HepG2 (cell line): ENCODE measurements around the gene MYO15A. TPM values are rescaled to one million over a fixed set of nuclear protein-coding genes. Genes with fewer than 3 reads are reported as not detected.

Source experiments
- ARID3A ChIP-seq: IDR thresholded peaks from 2 replicates; pipeline ENCODE4 v1.6.1; 2012; ENCODE audit warnings: low read depth, low read length, improper control_type of control experiment
- EED ChIP-seq: sonication (generic); formaldehyde crosslinking; IDR thresholded peaks from 2 replicates; pipeline ENCODE4 v1.5.0; 2020; ENCODE audit warnings: mild to moderate bottlenecking, missing genetic modification reagents
- ETV5 ChIP-seq: IDR thresholded peaks from 2 replicates; pipeline ENCODE4 v1.6.1; 2018; ENCODE audit warnings: missing biosample characterization, missing genetic modification reagents, inconsistent platforms, borderline replicate concordance
- FOXC1 ChIP-seq: sonication (generic); formaldehyde crosslinking; IDR thresholded peaks from 2 replicates; pipeline ENCODE4 v1.8.0; 2022; ENCODE audit warnings: mild to moderate bottlenecking, missing genetic modification reagents, borderline replicate concordance
- FOXP4 ChIP-seq: sonication (generic); formaldehyde crosslinking; IDR thresholded peaks from 2 replicates; pipeline ENCODE4 v1.4.0; 2020; ENCODE audit warnings: missing genetic modification reagents
- HDAC1 ChIP-seq: sonication (generic); formaldehyde crosslinking; IDR thresholded peaks from 2 replicates; pipeline ENCODE4 v1.5.1; 2020; ENCODE audit warnings: mild to moderate bottlenecking, missing genetic modification reagents
- NRL ChIP-seq: sonication (generic); formaldehyde crosslinking; IDR thresholded peaks from 2 replicates; pipeline ENCODE4 v1.5.0; 2020; ENCODE audit warnings: missing genetic modification reagents, mild to moderate bottlenecking, moderate library complexity, borderline replicate concordance
- PAF1 ChIP-seq: IDR thresholded peaks from 2 replicates; pipeline ENCODE4 v1.6.1; 2016; ENCODE audit warnings: missing genetic modification reagents, missing compliant biosample characterization
- PHF21A ChIP-seq: sonication (generic); formaldehyde crosslinking; IDR thresholded peaks from 2 replicates; pipeline ENCODE4 v1.5.0; 2020; ENCODE audit warnings: mild to moderate bottlenecking, missing genetic modification reagents
- PHF5A ChIP-seq: IDR thresholded peaks from one replicate; pipeline ENCODE4 v1.6.1; 2018; ENCODE audit warnings: low read depth, missing genetic modification reagents; ENCODE audit not compliant: unreplicated experiment
- YEATS4 ChIP-seq: sonication (generic); formaldehyde crosslinking; IDR thresholded peaks from 2 replicates; pipeline ENCODE4 v1.4.0; 2020; ENCODE audit warnings: missing genetic modification reagents, borderline replicate concordance
- ZNF101 ChIP-seq: sonication (generic); formaldehyde crosslinking; IDR thresholded peaks from 2 replicates; pipeline ENCODE4 v1.4.0; 2020; ENCODE audit warnings: mild to moderate bottlenecking, low read depth, missing genetic modification reagents, borderline replicate concordance
- ZNF121 ChIP-seq: sonication (generic); formaldehyde crosslinking; IDR thresholded peaks from 2 replicates; pipeline ENCODE4 v1.5.0; 2020; ENCODE audit warnings: mild to moderate bottlenecking, missing genetic modification reagents
- ZNF546 ChIP-seq: sonication (generic); formaldehyde crosslinking; conservative IDR thresholded peaks from 2 replicates; pipeline ENCODE4 v1.8.1; 2023; ENCODE audit warnings: mild to moderate bottlenecking, missing genetic modification reagents
- ZNF549 ChIP-seq: sonication (generic); formaldehyde crosslinking; IDR thresholded peaks from 2 replicates; pipeline ENCODE4 v1.5.0; 2020; ENCODE audit warnings: missing genetic modification reagents
- ZNF772 ChIP-seq: sonication (generic); formaldehyde crosslinking; IDR thresholded peaks from 2 replicates; pipeline ENCODE4 v1.5.0; 2020; ENCODE audit warnings: mild to moderate bottlenecking, missing genetic modification reagents
- ZNF781 ChIP-seq: sonication (generic); formaldehyde crosslinking; IDR thresholded peaks from 2 replicates; pipeline ENCODE4 v1.5.1; 2020; ENCODE audit warnings: borderline replicate concordance, mild to moderate bottlenecking, missing genetic modification reagents; ENCODE audit errors: not compliant biosample characterization
- polyA plus RNA-seq, 8 experiments: library from polyadenylated mRNA; depleted of rRNA in 3 of 8; stranded (reverse) in 7 of 8; unstranded in 1 of 8; fragments of >200 nt; fragmentation: Illumina TruSeq in 4 of 8; extraction: Trizol in 4 of 8; gene quantifications; 2 replicates each; pipeline versions ENCODE4 v1.2.1 to v1.2.3, GENCODE V29; 2011 to 2016; ENCODE audit warnings: low read depth in 4 of 8, missing spikeins in 1 of 8, mixed read lengths in 1 of 8; ENCODE audit not compliant: insufficient read depth in 1 of 8
- total RNA-seq, 5 experiments: library from RNA; depleted of rRNA; stranded (reverse); fragments of >200 nt; fragmentation: Illumina TruSeq; extraction: Trizol; gene quantifications; 2 replicates each; pipeline ENCODE4 v1.2.3, GENCODE V29; 2016; ENCODE audit warnings: low read depth in 1 of 5
- TF ChIP-seq, protein P1 (sequence below): IDR thresholded peaks from 2 replicates; pipeline ENCODE4 v1.6.1; 2012; ENCODE audit warnings: inconsistent platforms
- TF ChIP-seq, protein P2 (sequence below): sonication (generic); formaldehyde crosslinking; IDR thresholded peaks from 2 replicates; pipeline ENCODE4 v1.4.0; 2020; ENCODE audit warnings: missing genetic modification reagents
- TF ChIP-seq, protein P3 (sequence below): sonication (generic); formaldehyde crosslinking; IDR thresholded peaks from 2 replicates; pipeline ENCODE4 v1.9.0; 2022; ENCODE audit warnings: missing genetic modification reagents, mild to moderate bottlenecking, borderline replicate concordance

Gene MYO15A
- total and polyA plus RNA-seq, 2 of the 13 experiments (the other 11 are each of a cell fraction or from before 2014, with no cell fraction given): 0.07 to 0.20 TPM

GRCh38 chr17:18138065-18138749, 29.7 kb downstream of the MYO15A start (continued):
- TF ChIP-seq ARID3A (no peak), ZNF546 (CRISPR knock-in tag) (no peak), ZNF121 (CRISPR knock-in tag) (no peak), ZNF772 (peak; percentile 76; the same call in 1 of the 2 replicates), NRL (CRISPR knock-in tag) (0 out of 2 replicates have a peak, but pooled peaks have one; percentile 64), ZNF101 (CRISPR knock-in tag) (no peak), FOXC1 (0 out of 2 replicates have a peak, but pooled peaks have one; percentile 28), YEATS4 (CRISPR knock-in tag) (no peak), EED (peak; percentile 79; the same call in 1 of the 2 replicates), PAF1 (no peak), FOXP4 (CRISPR knock-in tag) (0 out of 2 replicates have a peak, but pooled peaks have one; percentile 37), PHF21A (CRISPR knock-in tag) (peak; percentile 59; the same call in 1 of the 2 replicates), ZNF549 (CRISPR knock-in tag) (no peak), ZNF781 (no peak), ETV5 (peak; percentile 40; the same call in 1 of the 2 replicates), HDAC1 (CRISPR knock-in tag) (peak; percentile 85), PHF5A (CRISPR knock-in tag) (no peak)
- TF ChIP-seq, protein P1, sequence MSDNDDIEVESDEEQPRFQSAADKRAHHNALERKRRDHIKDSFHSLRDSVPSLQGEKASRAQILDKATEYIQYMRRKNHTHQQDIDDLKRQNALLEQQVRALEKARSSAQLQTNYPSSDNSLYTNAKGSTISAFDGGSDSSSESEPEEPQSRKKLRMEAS: peak; percentile 29; the same call in 1 of the 2 replicates
- TF ChIP-seq, protein P2, sequence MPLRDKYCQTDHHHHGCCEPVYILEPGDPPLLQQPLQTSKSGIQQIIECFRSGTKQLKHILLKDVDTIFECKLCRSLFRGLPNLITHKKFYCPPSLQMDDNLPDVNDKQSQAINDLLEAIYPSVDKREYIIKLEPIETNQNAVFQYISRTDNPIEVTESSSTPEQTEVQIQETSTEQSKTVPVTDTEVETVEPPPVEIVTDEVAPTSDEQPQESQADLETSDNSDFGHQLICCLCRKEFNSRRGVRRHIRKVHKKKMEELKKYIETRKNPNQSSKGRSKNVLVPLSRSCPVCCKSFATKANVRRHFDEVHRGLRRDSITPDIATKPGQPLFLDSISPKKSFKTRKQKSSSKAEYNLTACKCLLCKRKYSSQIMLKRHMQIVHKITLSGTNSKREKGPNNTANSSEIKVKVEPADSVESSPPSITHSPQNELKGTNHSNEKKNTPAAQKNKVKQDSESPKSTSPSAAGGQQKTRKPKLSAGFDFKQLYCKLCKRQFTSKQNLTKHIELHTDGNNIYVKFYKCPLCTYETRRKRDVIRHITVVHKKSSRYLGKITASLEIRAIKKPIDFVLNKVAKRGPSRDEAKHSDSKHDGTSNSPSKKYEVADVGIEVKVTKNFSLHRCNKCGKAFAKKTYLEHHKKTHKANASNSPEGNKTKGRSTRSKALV (CRISPR knock-in tag): no peak
- TF ChIP-seq, protein P3, sequence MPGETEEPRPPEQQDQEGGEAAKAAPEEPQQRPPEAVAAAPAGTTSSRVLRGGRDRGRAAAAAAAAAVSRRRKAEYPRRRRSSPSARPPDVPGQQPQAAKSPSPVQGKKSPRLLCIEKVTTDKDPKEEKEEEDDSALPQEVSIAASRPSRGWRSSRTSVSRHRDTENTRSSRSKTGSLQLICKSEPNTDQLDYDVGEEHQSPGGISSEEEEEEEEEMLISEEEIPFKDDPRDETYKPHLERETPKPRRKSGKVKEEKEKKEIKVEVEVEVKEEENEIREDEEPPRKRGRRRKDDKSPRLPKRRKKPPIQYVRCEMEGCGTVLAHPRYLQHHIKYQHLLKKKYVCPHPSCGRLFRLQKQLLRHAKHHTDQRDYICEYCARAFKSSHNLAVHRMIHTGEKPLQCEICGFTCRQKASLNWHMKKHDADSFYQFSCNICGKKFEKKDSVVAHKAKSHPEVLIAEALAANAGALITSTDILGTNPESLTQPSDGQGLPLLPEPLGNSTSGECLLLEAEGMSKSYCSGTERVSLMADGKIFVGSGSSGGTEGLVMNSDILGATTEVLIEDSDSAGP (CRISPR knock-in tag): no peak
